Stimulated activated CD8-positive, alpha-beta memory T cell treated with anti-CD3 and anti-CD28 coated beads, Interleukin-7, amount 100 ng/mL, for 24 hours (primary cell): Measurements from ENCODE around the gene IQSEC2.

ENCODE experiments used
- DNase-seq: peaks from one replicate; pipeline ENCODE4 v3.0.0-alpha.2; 2020; ENCODE audit warnings: low read depth

Gene IQSEC2

DNA sequence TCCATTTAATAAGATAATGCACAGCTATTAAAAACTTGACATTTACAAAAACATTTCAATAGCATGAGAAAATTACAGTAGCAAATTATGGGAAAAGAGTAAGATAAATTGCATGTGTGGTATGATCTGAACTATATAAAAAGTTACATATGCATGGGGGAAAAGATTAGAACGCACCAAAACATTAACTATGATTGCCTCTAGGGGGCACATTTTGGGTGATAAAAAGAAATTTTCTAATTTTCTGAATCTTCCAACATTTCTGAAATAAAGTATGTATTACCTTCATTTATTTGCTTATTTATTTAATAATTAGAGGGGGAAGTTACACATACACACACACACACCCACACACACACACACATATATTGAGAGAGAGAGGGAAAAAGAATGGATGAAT is 36.8 kb downstream of the IQSEC2 start:
- DNase-seq = no peak

DNA sequence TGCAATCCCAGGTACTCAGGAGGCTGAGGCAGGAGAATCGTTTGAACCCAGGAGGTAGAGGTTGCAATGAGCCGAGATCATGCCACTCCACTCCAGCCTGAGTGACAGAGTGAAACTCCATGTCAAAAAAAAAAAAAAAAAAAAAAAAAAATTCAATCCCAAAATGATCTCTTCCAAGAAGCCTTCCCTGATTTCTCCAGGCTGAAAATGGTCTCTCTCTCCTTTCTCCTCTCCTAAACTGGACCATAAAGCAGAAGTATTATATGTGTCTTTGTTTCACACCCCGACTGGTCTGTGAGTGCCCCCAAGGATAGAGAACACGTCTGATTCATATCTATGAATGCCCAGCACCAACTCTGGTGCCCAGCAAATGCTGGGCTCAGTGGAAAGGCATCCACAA is 39.1 kb downstream of the IQSEC2 start:
- DNase-seq = no peak

DNA sequence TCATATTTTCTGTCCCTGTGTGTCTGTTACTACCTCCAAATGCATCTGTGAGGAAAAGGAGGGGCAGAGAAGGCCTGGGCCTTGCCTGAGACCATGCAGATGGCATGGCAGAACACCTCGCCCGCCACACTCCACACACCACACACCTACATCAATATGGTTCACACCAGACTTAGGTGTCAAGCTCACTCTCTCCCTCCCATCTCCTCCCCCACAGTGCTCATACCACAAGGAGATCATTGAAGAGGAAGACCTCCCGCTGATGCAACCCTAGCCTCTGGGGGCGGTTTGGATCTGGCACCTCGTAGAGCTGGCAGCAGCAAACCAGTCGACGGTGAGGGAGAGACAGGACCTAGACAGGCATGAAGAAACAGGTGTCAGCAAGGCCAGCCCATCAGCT is 39.8 kb downstream of the IQSEC2 start:
- DNase-seq = no peak

DNA sequence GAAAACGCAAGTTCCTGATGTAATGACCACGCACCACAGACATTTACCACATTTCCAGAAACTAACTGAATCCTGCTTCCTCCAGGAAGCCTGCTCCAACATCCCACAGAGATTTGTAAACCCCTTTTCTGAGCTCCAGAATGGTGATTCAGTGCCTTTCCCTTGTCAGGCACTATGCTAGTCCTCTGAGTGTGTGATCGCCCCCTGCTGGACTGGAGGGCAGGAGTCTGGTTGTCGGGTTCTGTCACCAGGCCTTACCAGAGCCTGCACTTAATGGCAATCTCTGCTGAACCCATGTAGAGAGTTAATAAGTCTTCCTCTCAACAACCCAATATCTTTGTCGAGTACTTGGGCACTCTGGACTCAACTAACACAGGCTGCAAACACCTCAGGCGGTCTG is 41.9 kb downstream of the IQSEC2 start:
- no peak for DNase-seq

DNA sequence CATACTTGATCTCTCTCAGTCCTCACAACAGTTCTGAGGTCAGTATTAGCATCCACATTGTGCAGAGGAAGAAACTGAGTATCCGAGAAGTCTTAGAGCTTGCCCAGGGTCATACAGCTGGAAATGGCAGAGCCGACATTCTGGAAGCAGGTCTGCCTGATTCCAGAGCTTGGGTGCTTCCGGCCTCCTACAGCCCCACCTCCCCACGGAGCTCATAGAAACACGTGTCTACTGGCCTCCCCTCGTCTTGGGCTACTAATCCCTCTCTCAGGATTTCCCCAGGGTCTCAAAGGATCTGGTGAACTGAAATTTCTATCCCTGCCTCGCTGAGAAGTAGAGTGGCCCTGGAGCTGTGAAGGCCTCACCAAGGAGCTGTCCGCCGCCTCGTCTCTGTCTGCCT is 44.3 kb downstream of the IQSEC2 start:
- DNase-seq = no peak

DNA sequence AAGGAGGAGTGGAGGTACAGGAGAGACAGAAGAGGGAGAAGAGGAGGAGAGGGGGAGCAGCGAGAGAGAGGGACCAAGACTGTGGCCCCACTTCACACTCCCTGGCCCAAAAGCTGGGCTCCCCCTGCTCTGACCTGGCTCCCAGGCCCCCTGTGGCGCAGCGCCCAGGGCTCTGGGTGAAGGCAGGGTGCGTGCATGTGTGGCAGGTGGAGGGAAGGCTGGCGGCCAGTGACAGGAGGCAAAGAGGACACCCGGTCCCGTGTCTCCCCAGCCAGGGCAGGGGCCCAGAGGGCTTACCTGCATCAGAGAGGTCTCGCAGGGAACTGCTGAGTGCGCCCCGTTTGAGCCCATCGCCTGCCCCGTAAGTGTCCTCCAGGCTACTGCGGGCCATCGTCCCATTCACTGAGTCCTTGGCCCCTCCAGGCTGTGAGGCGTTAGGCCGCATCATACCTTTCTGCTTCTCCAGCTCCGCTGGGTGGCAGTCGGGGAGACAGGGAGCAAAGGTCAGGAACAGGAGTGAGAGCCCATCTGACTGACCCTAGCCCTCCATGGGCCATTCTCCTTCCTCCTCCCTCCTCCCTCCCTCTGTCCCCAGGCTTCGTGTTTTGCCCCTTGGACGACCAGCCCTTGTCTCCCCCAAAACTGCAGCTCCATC is 45.2 kb downstream of the IQSEC2 start:
- no peak for DNase-seq

DNA sequence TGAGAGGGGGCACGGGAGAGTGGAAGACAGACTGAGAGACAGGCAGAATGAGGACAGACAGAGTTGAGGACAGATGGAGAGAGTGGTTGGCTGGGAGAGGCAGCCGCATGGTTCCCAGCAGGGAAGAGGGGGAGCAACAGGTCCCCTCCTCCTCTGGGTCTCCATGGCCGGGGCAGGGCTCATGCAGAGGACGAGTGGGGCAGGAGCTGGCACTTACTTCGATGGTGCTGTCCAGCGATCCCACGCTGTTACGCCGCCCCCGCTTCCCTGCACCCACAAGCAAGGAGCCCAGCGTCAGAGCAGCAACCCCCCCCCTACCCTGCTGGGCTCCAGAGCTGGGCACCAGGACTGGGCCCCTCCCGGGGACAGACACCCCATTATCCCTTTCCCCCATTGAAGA is 45.8 kb downstream of the IQSEC2 start:
- DNase-seq = no peak

DNA sequence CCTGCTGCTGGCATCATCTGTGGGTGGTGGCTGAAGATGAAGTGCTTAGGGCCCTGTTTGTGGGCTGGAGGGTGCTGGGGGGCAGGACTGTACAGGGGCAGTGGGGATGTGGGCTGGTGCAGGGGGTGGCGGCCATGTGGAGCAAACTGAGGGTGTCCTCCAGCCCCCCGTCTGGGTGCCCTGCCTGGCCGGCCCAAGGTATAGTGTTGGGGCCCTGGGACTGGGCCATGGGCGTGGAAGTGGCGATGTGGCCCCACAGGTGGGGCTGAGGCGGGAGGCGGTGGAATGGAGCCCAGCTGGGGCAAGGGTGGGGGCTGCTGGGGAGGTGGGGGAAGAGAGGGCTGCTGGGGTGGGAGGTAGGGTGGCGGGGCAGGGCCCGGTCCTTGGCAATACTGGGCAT is 46.9 kb downstream of the IQSEC2 start:
- no peak for DNase-seq

DNA sequence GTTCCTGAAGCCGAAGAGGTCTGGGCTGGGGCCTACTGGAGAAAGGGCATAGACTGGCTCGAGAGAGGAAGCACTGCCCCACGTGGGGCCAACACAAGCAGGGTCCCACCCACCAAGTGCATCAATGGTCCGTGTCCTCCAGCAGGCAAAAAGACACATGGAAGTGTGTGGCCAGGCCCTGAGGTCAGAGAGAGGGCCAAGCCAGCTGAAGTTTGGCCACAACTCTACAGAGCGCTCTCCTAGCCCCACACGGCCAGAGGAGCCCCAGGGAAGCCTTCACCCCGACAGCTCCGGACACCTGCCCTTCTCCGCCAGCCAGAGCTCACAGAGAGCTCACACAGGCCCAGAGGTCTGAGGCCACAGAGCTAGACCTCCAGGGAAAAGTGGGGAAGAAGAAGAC is 47.8 kb downstream of the IQSEC2 start:
- no peak for DNase-seq

DNA sequence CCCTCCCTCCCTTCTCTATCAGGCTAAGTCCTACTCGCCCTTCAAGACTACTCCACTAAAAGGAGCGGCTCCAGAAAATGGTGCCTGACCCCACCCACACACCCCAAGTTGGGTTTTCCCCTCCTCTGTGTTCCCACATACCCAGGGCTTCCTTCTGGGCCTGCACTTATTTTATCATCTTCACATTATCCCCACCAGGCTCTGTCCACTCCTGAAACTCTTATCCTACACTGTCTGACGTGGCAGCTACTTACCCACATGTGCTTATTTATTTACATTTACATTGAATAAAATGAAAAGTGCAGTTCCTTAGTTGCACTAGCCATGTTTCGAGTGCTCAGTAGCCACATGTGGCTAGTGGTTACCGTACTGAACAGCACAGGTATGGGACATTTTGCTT is 51.3 kb downstream of the IQSEC2 start:
- DNase-seq = no peak

DNA sequence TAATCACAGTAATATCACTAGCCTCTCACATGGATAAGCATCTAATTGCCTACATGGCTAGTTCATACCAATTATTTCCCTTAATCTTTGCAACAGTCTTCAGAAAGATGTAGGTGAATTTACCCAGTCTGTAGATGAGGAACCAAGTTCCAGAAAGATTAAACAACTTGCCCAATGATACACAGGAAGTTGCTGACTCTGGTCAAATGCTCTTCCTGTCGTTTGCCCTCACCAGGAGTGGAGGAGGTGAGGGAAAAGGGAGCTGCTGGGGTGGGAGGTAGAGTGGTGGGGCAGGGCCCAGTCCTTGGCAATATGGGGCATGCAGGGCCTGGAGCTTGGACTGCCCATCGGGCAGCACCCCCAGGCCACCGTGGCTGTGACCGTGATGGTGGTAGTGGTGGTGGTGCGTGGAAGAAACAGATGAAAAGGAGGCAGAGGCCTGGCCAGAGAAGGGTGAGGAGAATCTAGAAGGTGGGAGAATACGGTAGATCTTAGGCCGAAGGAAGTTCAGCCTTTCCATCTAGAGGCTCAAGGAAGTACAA is 54.1 kb downstream of the IQSEC2 start:
- DNase-seq = no peak

DNA sequence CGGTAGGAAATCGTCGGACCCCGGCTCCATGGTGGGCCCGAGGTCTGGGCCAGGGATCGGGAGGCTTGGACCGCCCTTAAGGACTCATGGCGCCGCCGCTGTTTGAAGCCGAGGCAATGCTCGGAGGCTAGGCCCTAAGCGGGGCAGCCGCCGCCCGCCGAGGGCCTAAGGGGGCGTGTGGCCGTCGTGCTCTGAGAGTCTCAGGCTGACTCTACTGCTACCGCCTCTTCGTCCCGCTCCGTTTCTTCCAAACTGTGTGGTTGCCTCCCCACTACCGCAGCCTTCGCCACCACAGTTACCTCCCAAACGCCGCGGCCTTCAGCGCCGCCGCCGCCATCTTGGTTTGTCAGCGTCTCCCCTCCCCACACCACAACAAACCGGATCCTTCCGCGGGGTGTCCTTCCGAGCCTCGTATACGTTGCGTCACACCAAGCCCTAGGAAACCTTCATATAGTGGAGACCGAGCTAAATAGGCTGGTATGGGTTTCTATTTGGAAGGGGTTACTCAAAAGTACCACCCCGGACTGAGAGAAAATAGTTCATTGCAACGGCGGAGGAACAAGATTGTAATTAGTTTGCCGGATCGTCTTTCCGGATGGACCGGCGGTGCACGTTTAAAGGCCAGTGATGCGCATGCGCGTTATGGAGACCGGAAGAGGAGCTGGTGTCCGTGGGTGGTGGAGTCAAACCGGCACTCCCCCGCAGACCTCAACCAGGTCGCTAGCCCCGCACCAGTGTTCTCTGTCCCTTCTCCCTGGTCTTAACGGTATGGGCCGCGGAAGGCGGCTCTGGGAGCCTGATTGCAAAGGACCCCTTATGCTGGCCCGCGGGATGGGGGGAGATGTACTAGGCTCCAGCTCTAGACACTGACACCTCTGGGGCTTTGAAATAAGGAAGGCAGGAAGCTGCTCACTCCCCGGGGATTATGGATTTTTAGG is 56.3 kb downstream of the IQSEC2 start, which contains the start of gene KDM5C:
Gene KDM5C (minus strand): TSS at position 348 of the 938 bp plus-strand sequence. CDS start 318 bp downstream, at position 30.
- DNase-seq = peak; percentile 67

DNA sequence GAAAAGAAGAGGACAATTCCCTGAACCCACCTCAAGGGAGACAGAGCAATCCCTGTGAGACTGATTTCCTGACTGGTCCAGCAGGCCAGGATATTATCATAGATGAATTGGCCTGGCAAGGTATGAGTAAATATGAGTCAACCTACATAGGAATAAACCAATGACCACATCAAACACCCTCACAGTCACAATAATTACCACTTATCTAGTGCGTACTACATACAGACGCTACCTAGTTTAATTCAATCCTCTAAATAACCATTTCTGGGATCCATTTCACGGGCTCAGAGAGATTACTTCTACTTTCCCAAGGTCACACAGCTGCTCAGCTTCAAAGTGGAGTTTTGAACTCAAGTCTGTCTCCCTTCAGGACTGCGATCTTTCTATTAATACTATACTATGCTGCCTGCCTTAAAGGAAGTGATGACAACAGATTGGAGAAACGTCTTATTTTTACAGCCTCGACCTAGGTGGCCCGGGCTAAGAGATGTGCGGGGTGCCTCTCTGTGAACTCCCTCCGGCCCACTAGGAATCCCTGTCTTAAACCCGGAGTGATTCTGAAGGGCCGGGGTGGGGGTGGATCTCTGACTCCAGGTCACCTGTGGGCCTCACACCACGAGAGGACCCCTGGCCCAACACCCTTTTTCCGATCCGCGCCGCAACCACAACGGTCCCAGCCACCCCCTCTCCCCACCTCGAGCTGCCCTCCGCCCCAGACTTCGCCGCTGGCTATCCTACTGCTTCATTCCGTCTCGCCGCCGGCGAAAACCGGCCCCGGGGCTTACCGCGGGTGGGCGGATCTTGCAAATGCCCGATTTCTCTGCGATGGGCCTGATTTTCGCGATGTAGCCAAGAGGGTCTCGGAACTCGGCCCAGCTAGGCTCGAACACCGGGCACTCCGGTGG is 57.2 kb downstream of the IQSEC2 start:
- no peak for DNase-seq

DNA sequence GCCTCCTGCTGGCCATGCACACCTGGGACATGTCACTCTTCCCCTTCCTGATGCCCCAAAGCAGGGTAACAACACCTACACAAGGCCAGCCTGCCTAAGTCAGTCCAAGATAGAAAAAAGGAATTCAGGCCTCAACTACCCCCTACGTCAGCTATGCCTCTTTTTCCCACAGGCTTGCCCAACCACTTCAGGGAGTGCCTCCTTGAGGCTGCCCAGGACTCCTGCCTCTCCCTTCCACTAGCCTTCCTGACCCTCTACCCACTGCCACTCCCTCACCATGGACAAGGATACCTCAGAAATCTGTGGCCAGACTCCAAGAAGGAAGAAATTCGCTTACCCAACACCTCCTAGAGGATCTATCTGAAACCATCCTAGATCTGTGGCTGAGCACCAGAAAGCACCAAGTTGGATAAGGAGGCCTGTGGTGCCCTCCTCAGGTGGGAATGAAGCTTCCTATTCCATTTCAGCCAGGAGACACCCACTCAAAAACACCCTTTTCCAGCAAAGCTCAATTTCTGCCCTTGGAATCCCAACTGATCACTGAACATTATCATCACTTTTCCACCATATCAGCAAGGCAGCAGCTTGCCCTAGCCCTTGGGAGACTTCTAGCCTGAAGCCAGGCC is 58.2 kb downstream of the IQSEC2 start:
- DNase-seq = no peak
